ENCODE results near the gene OLIG1.

OLIG1 gene

GRCh38 chr21:33021667-33022066, 48.3 kb upstream of the OLIG1 start:
- Histone ChIP-seq H3K27me3 (ENCODE audit: insufficient read depth, poor library complexity, severe bottlenecking) (no peaks in the 10 kb centered on the region), H3K4me3 (replicated peaks; ENCODE audit: insufficient read depth, low read length) (no peak overlapping the region), H3K27ac (replicated peaks) (no peak overlapping the region)
- TF ChIP-seq GABPA (IDR thresholded peaks at IDR 0.05; ENCODE audit: low read depth) = no peak
- no peak for TF ChIP-seq CTCF (IDR thresholded peaks at IDR 0.05; ENCODE audit: insufficient read depth, low read length)
- no peak for TF ChIP-seq REST (IDR thresholded peaks at IDR 0.05; ENCODE audit: insufficient replicate concordance, low read depth)
- TF ChIP-seq POLR2AphosphoS5 (IDR thresholded peaks at IDR 0.05; ENCODE audit: low read depth) = no peak
- TF ChIP-seq SPI1 (IDR thresholded peaks at IDR 0.05; ENCODE audit: borderline replicate concordance, low read depth) = no peak
- DNase-seq (ENCODE audit: low read depth in 1 of 2, low spot score in 1 of 2) = no peak

GRCh38 chr21:33022489-33022827, 47.5 kb upstream of the OLIG1 start:
- no peak for DNase-seq (ENCODE audit: low read depth in 1 of 2, low spot score in 1 of 2)
- H3K27me3 ChIP-seq (ENCODE audit: insufficient read depth, poor library complexity, severe bottlenecking) = no peaks in the 10 kb centered on the region
- TF ChIP-seq REST (IDR thresholded peaks at IDR 0.05; ENCODE audit: insufficient replicate concordance, low read depth) (no peak), SPI1 (IDR thresholded peaks at IDR 0.05; ENCODE audit: borderline replicate concordance, low read depth) (no peak), CTCF (IDR thresholded peaks at IDR 0.05; ENCODE audit: insufficient read depth, low read length) (no peak), GABPA (IDR thresholded peaks at IDR 0.05; ENCODE audit: low read depth) (no peak), POLR2AphosphoS5 (IDR thresholded peaks at IDR 0.05; ENCODE audit: low read depth) (no peak)
- H3K4me3 ChIP-seq (replicated peaks; ENCODE audit: insufficient read depth, low read length) = no peak overlapping the region
- H3K27ac ChIP-seq (replicated peaks) = no peak overlapping the region

- DNase-seq (ENCODE audit: low read depth in 1 of 2, low spot score in 1 of 2) = no peak
- Histone ChIP-seq H3K27me3 (ENCODE audit: insufficient read depth, poor library complexity, severe bottlenecking) (no peaks in the 10 kb centered on the region), H3K4me3 (replicated peaks; ENCODE audit: insufficient read depth, low read length) (no peak overlapping the region), H3K27ac (replicated peaks) (no peak overlapping the region)
- TF ChIP-seq REST (IDR thresholded peaks at IDR 0.05; ENCODE audit: insufficient replicate concordance, low read depth) (no peak), CTCF (IDR thresholded peaks at IDR 0.05; ENCODE audit: insufficient read depth, low read length) (no peak), SPI1 (IDR thresholded peaks at IDR 0.05; ENCODE audit: borderline replicate concordance, low read depth) (no peak), POLR2AphosphoS5 (IDR thresholded peaks at IDR 0.05; ENCODE audit: low read depth) (no peak), GABPA (IDR thresholded peaks at IDR 0.05; ENCODE audit: low read depth) (no peak)
Observed at GRCh38 chr21:33022828-33023573, 46.9 kb upstream of the OLIG1 start.
